ENCODE measurements around the gene TRIM44.

- TF ChIP-seq CTCF (IDR thresholded peaks at IDR 0.05; ENCODE audit: low read length): no peak
- no peak for TF ChIP-seq EZH2 (IDR thresholded peaks at IDR 0.05; ENCODE audit: borderline replicate concordance, low read length)
These were observed 26.6 kb upstream of the TRIM44 start for GRCh38 chr11:35635933-35636332.

Measured in OCI-LY1 (cell line).